NCI-H510A (cell line): ENCODE data around the gene MVB12B.

Experiments
- DNase-seq: peaks from one replicate; lab custom pipeline; 2025; lab: John Stamatoyannopoulos, UW

Gene MVB12B

GRCh38 chr9:126303488-126303887, 23.1 kb upstream of the MVB12B start:
- DNase-seq, result no peak

- DNase-seq, result no peak
Observed at GRCh38 chr9:126304207-126304970, 22.2 kb upstream of the MVB12B start.

GRCh38 chr9:126304971-126305320, 21.7 kb upstream of the MVB12B start:
- no peak for DNase-seq

- DNase-seq, result no peak
Observed at GRCh38 chr9:126306071-126306647, 20.5 kb upstream of the MVB12B start.

- DNase-seq, result no peak
Observed at GRCh38 chr9:126307322-126308061, 19.1 kb upstream of the MVB12B start.

GRCh38 chr9:126309427-126310189, 17.0 kb upstream of the MVB12B start:
- DNase-seq, result no peak

- DNase-seq, result no peak
Observed at GRCh38 chr9:126312584-126313551, 13.8 kb upstream of the MVB12B start.

- DNase-seq, result no peak
Observed at GRCh38 chr9:126316085-126316655, 10.5 kb upstream of the MVB12B start.

GRCh38 chr9:126317513-126317912, 9.1 kb upstream of the MVB12B start:
- DNase-seq, result no peak

GRCh38 chr9:126318858-126319257, 7.8 kb upstream of the MVB12B start:
- no peak for DNase-seq

- no peak for DNase-seq
Observed at GRCh38 chr9:126319671-126320070, 7.0 kb upstream of the MVB12B start.

- DNase-seq, result no peak
Observed at GRCh38 chr9:126320158-126320922, 6.3 kb upstream of the MVB12B start.

GRCh38 chr9:126321742-126322141, 4.9 kb upstream of the MVB12B start:
- DNase-seq, result no peak

- no peak for DNase-seq
Observed at GRCh38 chr9:126325821-126326220, 808 bp upstream of the MVB12B start.

GRCh38 chr9:126327006-126327713, 531 bp downstream of the MVB12B start:
- DNase-seq, result no peak

- DNase-seq, result no peak
Observed at GRCh38 chr9:126327714-126328185, 1.1 kb downstream of the MVB12B start.

GRCh38 chr9:126328407-126328806, 1.8 kb downstream of the MVB12B start:
- DNase-seq, result no peak

GRCh38 chr9:126329476-126330275, 3.0 kb downstream of the MVB12B start:
- no peak for DNase-seq

GRCh38 chr9:126330536-126330935, 3.9 kb downstream of the MVB12B start:
- DNase-seq, result no peak
